NCI-H1694 treated with DMSO at 0.1 percent for 48 hours (cell line): Measurements from ENCODE around the gene CDKAL1.

Source experiments
- DNase-seq: peaks from one replicate; lab custom pipeline; 2025; lab: John Stamatoyannopoulos, UW

The CDKAL1 gene

DNA sequence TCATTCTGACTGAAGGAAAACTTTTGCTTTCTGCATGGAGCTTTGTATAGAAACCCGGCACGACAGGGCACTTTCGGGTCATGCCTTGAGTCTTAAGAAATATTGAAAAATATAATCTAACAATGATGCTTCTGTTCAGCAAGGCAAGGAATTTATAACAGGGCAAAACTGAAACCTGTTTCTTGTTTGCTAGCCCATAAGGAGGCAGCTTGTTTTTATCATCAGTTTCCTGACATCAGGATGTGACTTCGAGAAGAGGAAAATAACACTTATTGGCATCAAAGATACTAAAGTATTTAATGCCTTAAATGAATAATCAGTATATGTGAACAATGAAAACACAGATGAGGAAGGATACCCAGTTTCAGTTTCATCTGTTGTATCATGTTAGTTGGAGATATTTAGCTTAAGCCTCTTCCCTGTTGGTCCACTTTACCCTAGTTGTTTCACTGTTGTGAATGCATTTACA lies 146.5 kb downstream of the CDKAL1 start:
- DNase-seq = no peak

DNA sequence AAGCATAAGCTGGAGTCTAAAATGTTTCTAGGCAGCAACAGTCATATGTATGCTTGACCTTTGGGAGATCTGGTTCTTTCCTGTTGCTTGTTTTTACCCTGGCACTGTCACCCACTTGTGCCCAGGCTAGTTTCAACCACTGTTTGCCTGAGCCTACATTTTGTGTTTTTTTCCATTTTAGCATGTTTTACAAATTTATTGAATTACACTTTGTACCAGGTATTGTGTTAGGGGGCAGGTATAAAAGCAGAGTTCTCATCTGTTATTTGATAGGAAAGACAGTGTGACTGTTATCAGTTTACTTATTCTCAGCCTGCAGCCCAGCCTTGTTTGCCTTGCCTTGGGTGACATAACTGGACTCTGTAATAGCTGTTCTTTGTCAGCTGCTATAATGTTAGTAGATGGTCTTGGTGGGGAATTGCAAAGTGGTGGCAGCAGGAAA lies 147.0 kb downstream of the CDKAL1 start:
- no peak for DNase-seq

DNA sequence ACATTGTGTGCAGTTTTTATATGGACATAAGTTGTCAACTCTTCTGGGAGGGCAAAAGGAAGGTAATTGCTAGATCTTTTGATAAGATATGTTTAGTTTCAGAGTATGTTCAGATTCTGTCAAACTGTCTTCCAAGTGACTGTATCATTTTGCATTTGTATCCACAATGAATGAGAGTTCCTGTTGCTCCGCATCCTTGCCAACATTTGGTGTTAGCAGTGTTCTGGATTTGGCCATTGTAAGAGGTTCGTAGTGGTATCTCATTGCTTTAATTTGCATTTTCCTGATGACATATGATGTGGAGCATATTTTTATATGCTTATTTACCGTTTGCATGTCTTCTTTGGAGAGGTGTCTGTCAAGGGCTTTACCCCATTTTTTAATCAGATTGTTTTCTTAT lies 150.2 kb downstream of the CDKAL1 start:
- no peak for DNase-seq

DNA sequence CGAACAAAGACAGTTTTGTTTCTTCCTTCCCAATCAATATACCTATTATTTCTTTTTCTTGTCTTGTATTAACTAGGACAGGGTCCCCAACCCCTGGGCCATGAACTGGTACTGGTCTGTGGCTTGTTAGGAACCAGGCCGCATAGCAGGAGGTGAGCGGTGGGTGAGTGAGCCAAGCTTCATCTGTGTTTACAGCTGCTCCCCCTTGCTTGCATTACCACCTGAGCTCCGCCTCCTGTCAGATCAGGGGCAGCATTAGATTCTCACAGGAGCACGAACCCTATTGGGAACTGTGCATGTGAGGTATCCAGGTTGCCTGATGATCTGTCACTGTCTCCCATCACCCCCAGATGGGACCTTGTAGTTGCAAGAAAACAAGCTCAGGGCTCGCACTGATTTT lies 151.9 kb downstream of the CDKAL1 start:
- peak; percentile 89 for DNase-seq

DNA sequence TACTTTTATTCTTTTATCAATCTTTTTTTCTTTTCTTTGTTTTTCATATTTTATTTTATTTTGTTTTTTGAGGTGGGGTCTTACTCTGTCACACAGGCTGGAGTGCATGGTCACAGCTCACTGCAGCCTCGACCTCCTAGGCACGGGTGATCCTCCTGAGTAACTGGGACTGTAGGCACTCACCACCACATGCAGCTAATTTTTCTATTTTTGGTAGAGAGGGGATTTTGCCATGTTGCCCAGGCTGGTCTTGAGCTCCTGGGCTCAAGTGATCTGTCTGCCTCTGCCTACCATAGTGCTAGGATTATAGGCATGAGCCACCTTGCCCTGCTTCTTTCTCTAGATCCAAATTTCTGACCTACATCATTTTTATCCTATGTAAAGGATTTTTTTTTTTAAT lies 153.2 kb downstream of the CDKAL1 start:
- no peak for DNase-seq

DNA sequence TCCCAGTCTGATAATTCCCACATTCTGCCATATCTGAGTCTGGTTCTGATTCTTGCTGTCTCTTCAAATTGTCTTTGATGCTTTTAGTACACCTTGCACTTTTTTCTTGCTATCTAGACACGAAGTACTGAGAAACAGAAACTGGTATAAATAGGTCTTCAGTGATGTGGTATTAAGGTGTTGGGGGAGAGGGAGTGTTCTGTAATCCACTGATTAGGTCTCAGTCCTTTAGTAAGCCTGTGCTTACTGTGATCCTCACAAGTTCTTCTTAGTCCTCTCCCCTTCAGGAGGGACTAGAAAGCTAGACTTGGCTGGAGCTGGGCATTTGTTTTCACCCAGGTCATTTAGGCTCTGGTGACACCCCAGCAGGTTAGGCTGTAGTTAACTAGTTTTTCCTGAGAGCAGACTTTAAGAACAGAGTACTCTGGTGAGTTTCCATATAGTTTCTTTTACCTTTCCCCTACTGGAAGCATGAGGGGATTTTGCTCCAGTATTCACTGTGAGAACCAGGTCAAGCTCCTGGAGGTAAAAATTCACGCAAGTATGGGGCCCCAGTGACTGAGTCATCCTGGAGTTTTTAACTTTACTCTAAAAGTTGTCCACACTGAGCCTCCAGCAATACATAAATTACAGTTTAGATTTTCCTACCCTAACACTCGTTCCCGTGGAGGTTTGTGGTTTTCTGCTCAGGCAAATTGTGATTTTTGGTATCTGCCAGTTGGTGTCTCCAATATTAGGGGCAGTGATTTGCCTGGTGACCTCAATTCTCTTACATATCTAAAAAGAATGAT lies 154.6 kb downstream of the CDKAL1 start:
- DNase-seq = peak; percentile 72

DNA sequence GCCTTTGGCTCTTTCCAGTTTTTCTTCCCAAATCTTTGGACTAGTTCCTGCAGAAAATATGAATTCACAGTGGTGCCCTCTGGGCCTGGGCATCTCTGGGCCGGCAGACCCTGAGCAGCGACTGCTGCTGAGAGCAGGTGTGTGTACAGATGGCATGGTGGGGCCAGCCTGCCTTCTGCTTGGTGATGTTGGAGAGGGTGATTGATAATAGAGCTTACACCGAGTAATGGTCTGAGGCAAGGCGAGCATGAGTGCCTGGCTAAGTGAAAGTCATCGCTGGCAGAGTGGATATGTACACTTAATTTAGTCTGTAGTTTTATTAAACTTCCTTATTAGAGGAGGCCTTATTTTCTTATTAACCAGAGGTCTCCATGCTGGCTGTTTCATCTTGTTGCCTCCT lies 156.9 kb downstream of the CDKAL1 start:
- peak; percentile 85 for DNase-seq

DNA sequence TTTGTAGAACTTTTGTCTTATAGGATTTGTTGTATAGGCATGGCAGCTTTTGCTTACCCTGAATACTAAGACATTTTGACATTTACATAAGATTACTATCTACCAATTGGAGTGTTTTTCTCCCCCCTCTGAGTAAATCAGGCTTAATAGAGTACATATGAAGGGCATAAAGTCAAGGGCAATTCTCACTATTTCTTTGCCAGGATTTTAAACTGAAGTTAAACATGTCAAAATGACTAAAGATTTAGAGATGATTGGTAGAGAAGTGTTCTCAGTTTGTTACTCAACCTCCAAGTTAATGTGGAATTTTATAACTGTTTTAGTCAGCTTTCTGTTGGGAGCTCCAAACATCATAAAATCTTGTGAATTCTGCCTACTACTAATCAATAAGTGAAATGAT lies 157.8 kb downstream of the CDKAL1 start:
- no peak for DNase-seq

DNA sequence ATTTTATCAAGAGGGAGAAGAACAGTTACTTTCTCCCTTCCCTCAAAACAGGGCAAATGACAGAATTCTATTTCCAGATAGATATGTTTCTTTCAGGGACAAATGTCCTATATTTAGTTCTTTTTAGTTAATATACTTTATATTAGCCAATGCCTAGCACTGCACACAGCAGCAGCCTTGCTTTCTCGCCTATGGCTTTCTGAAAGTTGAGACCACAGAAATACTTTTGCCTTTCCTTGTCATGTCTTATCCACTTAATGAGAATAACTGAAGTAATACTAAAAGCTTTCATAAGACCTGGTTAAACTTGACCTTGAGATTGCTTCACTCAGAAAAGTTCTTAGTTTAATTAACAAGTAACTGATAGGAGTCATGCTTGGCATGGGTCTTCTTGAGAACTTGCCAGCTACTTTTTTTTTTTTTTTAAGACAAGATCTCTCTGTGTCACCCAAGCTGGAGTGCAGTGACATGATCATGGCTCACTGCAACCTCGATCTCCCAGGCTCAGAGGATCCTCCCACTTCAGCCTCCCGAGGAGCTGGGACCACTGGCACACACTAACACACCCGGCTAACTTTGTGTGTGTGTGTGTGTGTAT lies 159.3 kb downstream of the CDKAL1 start:
- no peak for DNase-seq

DNA sequence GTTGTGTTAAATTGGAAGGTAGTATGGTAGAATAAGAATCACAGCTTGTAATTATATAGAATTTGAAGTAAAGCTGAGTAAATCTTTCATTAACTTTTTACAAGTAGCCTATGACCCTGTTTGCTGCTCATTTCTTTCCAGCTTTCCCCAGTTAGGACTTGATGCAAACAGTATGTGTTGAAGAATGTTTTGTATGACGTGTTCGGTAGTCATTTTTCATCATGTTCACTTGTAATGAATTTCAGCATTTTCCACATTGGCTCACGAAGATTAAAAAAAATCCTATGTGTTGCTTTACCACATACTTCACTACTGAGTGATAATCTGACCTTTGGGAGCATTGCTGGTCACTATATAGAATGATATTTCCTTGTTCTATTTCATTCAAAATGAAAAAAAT lies 162.4 kb downstream of the CDKAL1 start:
- DNase-seq = no peak

DNA sequence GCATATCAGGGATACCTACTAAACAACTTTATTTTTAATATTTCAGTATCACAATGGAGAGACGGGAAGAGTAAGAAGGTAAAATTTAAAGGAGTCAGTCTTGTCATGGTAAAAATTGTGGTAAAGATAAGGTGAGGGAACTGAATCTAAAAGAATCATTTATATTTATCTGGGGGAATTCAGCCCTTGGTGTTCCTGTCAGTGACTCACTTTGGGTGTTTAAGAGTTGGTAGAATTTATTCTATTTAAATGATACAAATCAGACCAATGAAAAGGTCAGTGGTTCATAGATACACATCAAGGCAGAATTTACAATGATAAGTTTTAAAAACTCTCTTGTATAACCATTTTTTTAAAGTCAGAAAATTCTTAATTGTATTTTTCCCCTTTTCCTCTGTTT lies 164.4 kb downstream of the CDKAL1 start:
- no peak for DNase-seq

DNA sequence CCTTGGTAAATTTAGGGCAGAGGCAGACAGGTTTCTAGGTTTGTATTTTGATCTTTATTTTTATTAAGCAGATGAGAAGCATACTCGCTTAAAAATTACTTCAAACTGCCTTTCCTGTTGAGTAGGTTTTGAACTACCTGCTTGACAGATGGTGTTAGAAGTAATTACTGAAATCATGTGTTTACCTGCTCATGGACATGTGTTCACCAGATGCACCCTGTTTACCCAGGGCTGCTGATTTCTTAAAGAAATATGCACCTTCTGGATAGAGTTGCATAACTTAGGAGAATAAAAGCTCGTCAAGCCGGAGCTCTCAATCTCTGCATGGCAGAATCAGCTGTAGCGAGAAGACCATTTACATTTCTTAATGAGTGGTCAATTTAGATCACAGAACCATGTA lies 165.1 kb downstream of the CDKAL1 start:
- peak; percentile 86 for DNase-seq

DNA sequence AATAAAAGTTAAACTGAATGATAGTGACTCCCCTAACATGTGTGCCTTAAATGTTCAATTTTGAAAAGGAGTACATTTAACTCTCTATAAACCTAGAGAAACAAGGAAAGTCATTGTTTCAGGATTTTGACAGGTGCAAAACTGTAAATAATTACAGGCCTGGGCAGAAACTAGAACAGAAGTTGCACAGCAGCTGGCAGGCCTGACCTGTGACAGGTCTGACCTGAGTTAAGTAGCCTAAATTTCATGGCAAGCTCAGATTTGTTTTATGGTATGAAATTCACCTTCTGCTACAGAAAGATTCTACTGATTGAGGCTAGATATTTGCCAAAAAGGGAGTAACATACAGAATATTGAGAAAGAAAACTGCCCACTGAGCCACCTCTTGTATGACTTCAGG lies 166.1 kb downstream of the CDKAL1 start:
- peak; percentile 94 for DNase-seq

DNA sequence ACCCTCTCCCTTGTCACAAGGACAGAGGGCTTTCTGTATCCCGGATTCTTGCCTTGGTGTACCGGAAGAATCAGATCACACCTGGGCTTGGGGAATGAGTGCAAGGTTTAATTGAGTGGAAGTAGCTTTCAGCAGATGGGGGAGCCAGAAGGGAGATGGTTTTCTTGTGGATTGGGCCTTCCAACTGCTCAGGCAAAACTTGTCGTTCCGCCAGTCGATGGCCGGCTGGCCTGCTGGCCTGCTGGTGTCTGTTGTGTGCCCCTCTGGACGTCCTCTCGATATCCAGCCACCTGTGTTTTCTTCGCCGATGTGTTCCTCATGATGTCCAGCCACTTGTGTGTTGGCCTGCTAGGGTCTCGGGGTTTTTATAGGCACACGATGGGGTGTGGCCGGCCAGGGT lies 168.1 kb downstream of the CDKAL1 start:
- peak; percentile 39 for DNase-seq

DNA sequence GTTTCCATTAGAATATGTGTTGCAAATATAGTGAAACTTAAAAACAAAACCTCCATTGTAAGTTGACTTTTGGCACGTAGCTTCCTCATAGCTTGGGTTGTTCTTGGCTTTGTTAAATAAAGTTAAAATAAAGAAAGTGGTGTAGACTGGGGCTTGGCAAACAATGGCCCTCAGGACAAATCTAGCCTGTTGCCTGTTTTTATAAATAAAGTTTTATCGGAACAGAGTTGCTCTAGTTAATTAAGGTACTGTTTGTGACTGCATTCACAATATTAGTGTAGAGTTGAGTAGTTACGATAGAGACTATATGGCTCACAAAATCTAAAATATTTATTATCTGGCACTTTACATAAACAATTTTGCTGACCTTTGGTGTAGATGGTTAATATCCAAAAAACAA lies 168.8 kb downstream of the CDKAL1 start:
- no peak for DNase-seq

DNA sequence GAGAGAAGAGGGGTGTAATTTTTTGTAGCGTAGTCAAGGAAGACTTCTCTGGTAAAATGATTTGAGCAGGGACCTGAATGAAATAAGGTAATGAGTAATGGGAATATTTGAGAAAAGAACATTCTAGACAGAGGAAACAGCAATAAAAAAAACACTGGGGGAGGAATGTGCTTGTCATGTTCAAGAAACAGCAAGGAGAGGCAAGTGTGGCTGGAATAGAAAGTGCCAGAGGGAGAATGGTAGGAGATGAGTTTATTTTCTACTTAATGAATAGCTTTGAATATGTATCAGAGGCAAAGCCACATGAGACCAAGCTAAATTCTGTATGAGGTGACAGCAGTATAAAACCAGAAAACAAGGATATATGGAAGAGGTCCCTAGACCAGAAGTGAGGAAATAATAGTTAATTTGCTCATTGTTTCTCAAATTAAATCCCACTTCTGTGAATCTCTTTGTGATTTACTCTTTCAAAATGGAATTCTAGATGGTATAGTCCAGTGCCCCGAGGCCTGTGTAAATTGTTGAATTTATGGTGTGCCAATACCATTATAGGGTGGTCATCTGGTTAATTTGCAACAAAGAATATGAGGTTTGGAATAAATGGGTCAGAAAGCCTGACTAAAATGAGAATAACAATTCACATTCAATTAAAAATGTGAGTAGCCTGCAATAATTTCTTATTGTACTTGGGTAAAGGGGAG lies 170.2 kb downstream of the CDKAL1 start:
- no peak for DNase-seq

DNA sequence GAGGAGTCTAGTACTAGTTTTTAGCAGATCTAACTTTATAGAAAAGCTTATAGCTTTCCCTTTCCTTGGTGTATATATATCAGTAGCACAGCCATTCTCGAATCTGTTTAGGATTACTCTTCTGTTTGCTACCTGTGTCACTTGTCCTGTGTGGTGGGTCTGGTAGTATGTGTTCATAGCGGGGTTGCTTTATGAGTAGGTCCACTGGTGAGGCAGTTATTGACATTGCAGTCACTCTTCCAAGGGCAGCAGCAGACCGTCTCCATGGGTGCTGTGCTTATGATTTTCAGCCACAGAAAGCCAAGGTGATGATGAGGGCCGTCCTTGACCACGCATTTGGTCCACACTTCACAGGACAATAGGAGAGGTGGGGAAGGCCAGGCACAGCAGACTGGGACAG lies 171.5 kb downstream of the CDKAL1 start:
- DNase-seq = no peak

DNA sequence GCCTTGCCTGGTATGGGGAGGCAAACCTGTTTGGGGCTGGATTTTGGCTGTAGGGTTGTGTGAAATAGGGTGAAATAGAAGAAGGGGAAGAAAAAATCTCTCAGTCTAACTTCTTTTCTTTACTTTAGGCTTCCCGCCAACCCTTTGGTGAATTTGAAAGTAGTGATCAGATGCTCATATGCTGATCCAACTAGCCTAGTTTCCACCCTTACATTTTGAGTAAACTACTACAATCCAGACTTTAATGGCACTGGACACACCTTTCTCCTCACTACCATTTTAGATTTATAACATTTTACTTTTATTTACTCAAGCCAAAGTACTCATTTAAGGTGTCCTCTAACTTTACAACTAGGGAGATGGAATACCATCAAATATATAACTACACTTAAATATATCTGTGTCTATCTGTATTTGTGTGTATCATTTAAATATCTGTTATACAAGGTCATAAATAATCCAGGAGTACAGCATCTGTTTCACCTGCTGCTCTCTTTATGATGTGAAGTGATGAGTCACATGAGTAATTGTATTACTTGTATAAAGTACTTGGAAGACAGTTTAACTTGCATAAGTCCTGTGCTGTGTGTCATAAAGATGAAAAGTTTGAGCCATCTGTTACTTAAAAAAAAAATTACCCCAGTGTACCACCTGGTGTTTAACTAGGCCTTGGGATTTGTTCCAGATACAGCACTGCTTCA lies 172.1 kb downstream of the CDKAL1 start:
- DNase-seq = peak; percentile 93

DNA sequence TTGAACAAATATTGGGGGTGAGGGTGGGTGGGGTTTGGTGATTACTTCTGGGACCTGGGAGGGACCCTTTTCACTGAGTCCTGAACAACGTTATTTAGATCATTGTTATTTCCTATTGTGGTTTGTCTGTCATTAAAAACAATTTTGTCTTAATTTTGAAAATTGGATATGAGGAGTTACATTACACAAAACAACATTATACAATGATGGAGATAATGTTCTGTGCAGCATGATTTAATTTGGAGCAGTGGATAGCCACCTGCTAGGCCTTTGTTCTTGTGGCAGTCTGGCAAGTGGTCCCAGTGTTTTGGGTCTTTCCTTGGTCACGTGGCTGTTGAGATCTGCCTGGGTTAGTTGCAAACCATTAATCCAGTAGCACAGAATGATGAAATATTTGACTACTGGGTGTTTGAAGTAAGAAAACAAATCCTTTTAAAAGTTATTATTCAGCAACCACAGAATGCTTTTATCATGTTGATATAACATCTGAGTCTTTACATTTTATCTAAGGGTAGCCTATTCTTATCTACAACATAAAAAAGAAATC lies 172.8 kb downstream of the CDKAL1 start:
- peak; percentile 93 for DNase-seq

DNA sequence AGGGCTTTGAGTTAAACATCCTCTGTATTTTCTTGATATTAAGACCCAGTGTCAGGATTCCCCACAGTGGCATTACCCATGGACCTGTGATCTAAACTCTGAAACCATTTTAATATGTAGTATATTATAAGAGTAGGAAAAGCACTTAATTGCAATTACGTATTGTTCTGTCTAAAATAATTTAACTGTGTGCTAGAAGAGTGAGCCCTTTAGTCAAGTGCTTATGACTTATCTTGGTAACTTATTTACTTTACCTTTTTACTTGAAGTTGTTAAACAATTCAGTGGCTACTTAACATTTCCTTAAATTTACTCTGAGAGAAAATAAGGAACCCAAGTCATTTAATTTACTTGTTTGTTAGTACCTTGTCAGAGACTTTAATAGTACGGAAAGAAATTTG lies 173.6 kb downstream of the CDKAL1 start:
- DNase-seq = no peak

DNA sequence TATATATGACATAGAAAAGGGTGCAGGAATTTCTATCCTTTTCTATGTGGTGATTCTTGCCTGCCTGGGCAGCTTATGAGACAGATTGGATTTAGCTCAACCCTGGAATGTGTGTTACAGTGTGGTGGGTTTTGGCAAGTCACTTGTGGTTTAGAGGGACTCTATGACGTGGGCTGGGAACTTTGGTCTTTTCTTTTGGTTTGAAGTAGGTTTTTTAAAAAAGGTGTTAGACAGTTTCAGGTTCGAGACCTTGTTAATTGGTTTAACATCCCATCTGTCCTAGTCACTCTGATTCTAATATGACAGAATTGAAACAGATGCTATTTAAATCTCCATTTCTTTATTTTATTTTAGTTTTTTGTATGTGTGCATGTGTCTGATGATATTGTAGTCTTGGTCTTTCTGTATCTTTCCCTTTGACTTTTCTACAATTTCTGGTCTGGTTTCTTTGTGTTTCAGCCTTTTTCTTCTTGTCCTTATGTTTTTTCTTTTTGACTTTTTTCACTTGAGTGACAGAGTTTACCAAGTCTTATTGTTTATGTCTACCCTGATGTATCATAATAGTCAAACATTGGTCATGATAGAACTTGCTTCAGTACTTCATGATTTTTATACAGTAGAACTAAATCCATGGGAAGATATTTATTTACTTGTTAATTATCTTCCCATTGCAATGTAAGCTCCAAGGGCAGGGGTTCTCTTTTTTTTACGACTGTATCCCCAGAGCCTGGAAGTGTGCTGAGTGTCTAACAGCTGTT lies 174.3 kb downstream of the CDKAL1 start:
- DNase-seq = peak; percentile 53
